OCI-M2 (cell line): Measurements from ENCODE around the gene RPS24.
"Not testable (repeated sequence)": the region's sequence is repeated elsewhere in the genome, so short reads cannot be mapped to it uniquely, and the experiment has no call there.

Source experiments
- DNase-seq: peaks from one replicate; lab custom pipeline; 2025; ENCODE audit not compliant: unreplicated experiment; lab: John Stamatoyannopoulos, UW

RPS24 gene

GRCh38 chr10:78047314-78047891 is 13.7 kb downstream of the RPS24 start:
- no peak for DNase-seq

- DNase-seq = no peak
These were observed 16.2 kb downstream of the RPS24 start for GRCh38 chr10:78049851-78050250.

- DNase-seq = no peak
These were observed 19.7 kb downstream of the RPS24 start for GRCh38 chr10:78053211-78053868.

- DNase-seq = no peak
These were observed 24.9 kb downstream of the RPS24 start for GRCh38 chr10:78058562-78058961.

GRCh38 chr10:78059906-78060702 is 26.4 kb downstream of the RPS24 start:
- DNase-seq = no peak

GRCh38 chr10:78062296-78062695 is 28.6 kb downstream of the RPS24 start:
- DNase-seq = no peak

GRCh38 chr10:78063236-78063635 is 29.6 kb downstream of the RPS24 start:
- DNase-seq = no peak

- not testable (repeated sequence) for DNase-seq
These were observed 31.3 kb downstream of the RPS24 start for GRCh38 chr10:78064919-78065318.

GRCh38 chr10:78065611-78066010 is 31.9 kb downstream of the RPS24 start:
- no peak for DNase-seq

GRCh38 chr10:78066012-78066411 is 32.3 kb downstream of the RPS24 start:
- DNase-seq = no peak

- no peak for DNase-seq
These were observed 33.2 kb downstream of the RPS24 start for GRCh38 chr10:78066728-78067430.

- no peak for DNase-seq
These were observed 35.5 kb downstream of the RPS24 start for GRCh38 chr10:78069151-78069550.

GRCh38 chr10:78070064-78070463 is 36.4 kb downstream of the RPS24 start:
- DNase-seq = not testable (repeated sequence)

GRCh38 chr10:78070726-78071125 is 37.1 kb downstream of the RPS24 start:
- no peak for DNase-seq

- DNase-seq = no peak
These were observed 37.6 kb downstream of the RPS24 start for GRCh38 chr10:78071140-78071856.

GRCh38 chr10:78071857-78072179 is 38.2 kb downstream of the RPS24 start:
- DNase-seq = no peak

- no peak for DNase-seq
These were observed 38.8 kb downstream of the RPS24 start for GRCh38 chr10:78072504-78072903.

- not testable (repeated sequence) for DNase-seq
These were observed 42.1 kb downstream of the RPS24 start for GRCh38 chr10:78075806-78076205.

- no peak for DNase-seq
These were observed 45.1 kb downstream of the RPS24 start for GRCh38 chr10:78078539-78079330.

- DNase-seq = no peak
These were observed 45.7 kb downstream of the RPS24 start for GRCh38 chr10:78079411-78079810.
